HCT116 (cell line): Measurements from ENCODE around the gene EHBP1. TPM values are rescaled to one million over a fixed set of nuclear protein-coding genes. Genes with fewer than 3 reads are reported as not detected.

Experiments
- ATAC-seq: fragments of 200-7000 bp; cut with Tn5 transposase; 2 replicates; pipeline ENCODE4 v1.9.1; 2020; ENCODE audit warnings: mild to moderate bottlenecking, moderate library complexity
- BruUV-seq: library from RNA; stranded (reverse); fragments of 400-500 nt; replicated peaks from 2 replicates; lab custom pipeline; 2021; lab: Mats Ljungman, UMichigan
- CTCF ChIA-PET: fragments of 300-600 bp; sonication (Branson Sonifier 250); formaldehyde crosslinking; loops from one replicate; lab custom pipeline; 2021; ENCODE audit warnings: antibody characterized with exemption; lab: Charles Lee
- POLR2A ChIA-PET: fragments of 300-600, 350-600 bp; sonication (Branson Sonifier 250); formaldehyde crosslinking; loops from one replicate; lab custom pipeline; 2021; ENCODE audit warnings: antibody characterized with exemption; lab: Charles Lee
- RAD21 ChIA-PET, 2 experiments: fragments of 300-600 bp; sonication (Branson Sonifier 250); formaldehyde crosslinking; loops; one replicate each; lab custom pipeline; 2023; ENCODE audit warnings: low total read pairs in 2 of 2; ENCODE audit not compliant: uncharacterized antibody in 2 of 2, unreplicated experiment in 2 of 2, low non-redundant PET in 1 of 2; lab: Charles Lee
- DNase-seq: peaks from one replicate; pipeline ENCODE4 v3.0.0-alpha.2; 2010; ENCODE audit warnings: low read depth, low spot score
- H2AFZ ChIP-seq: fragments of 200-600 bp; shearing (Covaris generic), sonication (generic); 2 replicates; pipeline ENCODE4 v1.6.1; 2017; ENCODE audit warnings: low read depth, mixed run types, mixed read lengths, antibody characterized with exemption, low read length; ENCODE audit not compliant: poor library complexity, severe bottlenecking
- H3K27ac ChIP-seq: 2 replicates; pipeline ENCODE4 v1.5.1; 2012; ENCODE audit warnings: low read depth, low read length
- H3K27me3 ChIP-seq: fragments of 200-600 bp; sonication (generic); 2 replicates; pipeline ENCODE4 v1.6.1; 2016; ENCODE audit warnings: mixed run types, low read length, mixed read lengths; ENCODE audit not compliant: insufficient read depth
- H3K36me3 ChIP-seq, 2 experiments: fragments of 200-500 bp in 1 of 2; fragments of 200-600 bp in 1 of 2; sonication (Bioruptor generic) in 1 of 2; sonication (generic) in 1 of 2; 2 replicates each; pipeline versions ENCODE4 v1.5.1 to v1.6.1; 2014 to 2016; ENCODE audit warnings: low read length in 2 of 2, inconsistent platforms in 1 of 2, mixed read lengths in 1 of 2, mixed run types in 1 of 2; ENCODE audit not compliant: insufficient read depth in 2 of 2, control insufficient read depth in 1 of 2
- H3K4me1 ChIP-seq, 2 experiments: fragments of 200-600 bp in 1 of 2; sonication (generic) in 1 of 2; 2 replicates each; pipeline versions ENCODE4 v1.5.1 to v1.6.1; 2012 to 2017; ENCODE audit warnings: low read length in 2 of 2, inconsistent platforms in 1 of 2, mild to moderate bottlenecking in 1 of 2, mixed read lengths in 1 of 2, mixed run types in 1 of 2, moderate library complexity in 1 of 2; ENCODE audit not compliant: insufficient read depth in 2 of 2, control insufficient read depth in 1 of 2
- H3K4me2 ChIP-seq: fragments of 200-600 bp; sonication (generic); 2 replicates; pipeline ENCODE4 v1.6.1; 2017; ENCODE audit warnings: mixed run types, low read length, mixed read lengths
- H3K4me3 ChIP-seq, 2 experiments: fragments of 200-600 bp in 1 of 2; sonication (generic) in 1 of 2; replicated peaks in 1 of 2; 2 replicates each; pipeline ENCODE4 v1.5.1; 2011 to 2016; ENCODE audit warnings: low read length in 2 of 2, control low read depth in 1 of 2, low read depth in 1 of 2, mild to moderate bottlenecking in 1 of 2, mixed read lengths in 1 of 2, mixed run types in 1 of 2
- H3K79me2 ChIP-seq: fragments of 200-600 bp; sonication (generic); 2 replicates; pipeline ENCODE4 v1.6.1; 2017; ENCODE audit warnings: mild to moderate bottlenecking, mixed run types, low read length, moderate library complexity, mixed read lengths; ENCODE audit not compliant: insufficient read depth
- H3K9ac ChIP-seq: fragments of 200-600 bp; sonication (generic); 2 replicates; pipeline ENCODE4 v1.6.1; 2016; ENCODE audit warnings: low read length, mixed read lengths
- H3K9me2 ChIP-seq: fragments of 200-600 bp; sonication (generic), shearing (Covaris generic); 2 replicates; pipeline ENCODE4 v1.6.1; 2017; ENCODE audit warnings: mixed run types, mild to moderate bottlenecking, moderate library complexity; ENCODE audit not compliant: insufficient read depth
- H3K9me3 ChIP-seq, 2 experiments: fragments of 200-500 bp in 1 of 2; fragments of 200-600 bp in 1 of 2; sonication (Bioruptor generic) in 1 of 2; sonication (generic) in 1 of 2; 2 replicates each; pipeline ENCODE4 v1.6.1; 2014 to 2017; ENCODE audit warnings: low read length in 2 of 2, mixed read lengths in 2 of 2, inconsistent platforms in 1 of 2, low read depth in 1 of 2, mild to moderate bottlenecking in 1 of 2, mixed run types in 1 of 2, moderate library complexity in 1 of 2; ENCODE audit not compliant: control insufficient read depth in 1 of 2, insufficient read depth in 1 of 2
- H4K20me1 ChIP-seq: fragments of 200-600 bp; sonication (generic), shearing (Covaris generic); 2 replicates; pipeline ENCODE4 v1.6.1; 2017; ENCODE audit warnings: mixed run types, mild to moderate bottlenecking, moderate library complexity; ENCODE audit not compliant: insufficient read depth
- CEBPB ChIP-seq: IDR thresholded peaks from 2 replicates; pipeline ENCODE4 v1.6.1; 2012; ENCODE audit warnings: low read depth
- FOSL1 ChIP-seq: IDR thresholded peaks from 2 replicates; pipeline ENCODE4 v1.6.1; 2012; ENCODE audit warnings: low read depth
- SIN3A ChIP-seq: IDR thresholded peaks from 2 replicates; pipeline ENCODE4 v1.6.1; 2012; ENCODE audit warnings: low read depth
- ZNF274 ChIP-seq: fragments of 200-500 bp; sonication (Bioruptor generic); IDR thresholded peaks from 2 replicates; pipeline ENCODE4 v1.6.1; 2014; ENCODE audit warnings: mild to moderate bottlenecking, low read depth, low read length, inconsistent platforms
- intact Hi-C: fragments of 100-400 bp; cut with micrococcal nuclease; formaldehyde crosslinking; loops from 2 replicates; pipeline ENCODE4 v1.10.0; 2022
- total RNA-seq: library from RNA; stranded (reverse); gene quantifications from one replicate; pipeline ENCODE4 v1.2.1, GENCODE V29; 2021; ENCODE audit not compliant: unreplicated experiment
- TF ChIP-seq, protein P1 (sequence below): IDR thresholded peaks from 2 replicates; pipeline ENCODE4 v1.6.1; 2012
- TF ChIP-seq, protein P2 (sequence below), 3 experiments: fragments of 200-600 bp in 1 of 3; sonication (generic) in 1 of 3; IDR thresholded peaks in 2 of 3; conservative IDR thresholded peaks in 1 of 3; 2 replicates each; pipeline ENCODE4 v1.5.1; 2012 to 2017; ENCODE audit warnings: low read depth in 2 of 3, low read length in 2 of 3, antibody characterized with exemption in 1 of 3, borderline replicate concordance in 1 of 3, control low read depth in 1 of 3, mild to moderate bottlenecking in 1 of 3, mixed read lengths in 1 of 3, mixed run types in 1 of 3, moderate library complexity in 1 of 3; ENCODE audit not compliant: insufficient read depth in 1 of 3

The EHBP1 gene
- total RNA-seq, 1 experiment from 2014 or later, result 89.9 TPM

DNA sequence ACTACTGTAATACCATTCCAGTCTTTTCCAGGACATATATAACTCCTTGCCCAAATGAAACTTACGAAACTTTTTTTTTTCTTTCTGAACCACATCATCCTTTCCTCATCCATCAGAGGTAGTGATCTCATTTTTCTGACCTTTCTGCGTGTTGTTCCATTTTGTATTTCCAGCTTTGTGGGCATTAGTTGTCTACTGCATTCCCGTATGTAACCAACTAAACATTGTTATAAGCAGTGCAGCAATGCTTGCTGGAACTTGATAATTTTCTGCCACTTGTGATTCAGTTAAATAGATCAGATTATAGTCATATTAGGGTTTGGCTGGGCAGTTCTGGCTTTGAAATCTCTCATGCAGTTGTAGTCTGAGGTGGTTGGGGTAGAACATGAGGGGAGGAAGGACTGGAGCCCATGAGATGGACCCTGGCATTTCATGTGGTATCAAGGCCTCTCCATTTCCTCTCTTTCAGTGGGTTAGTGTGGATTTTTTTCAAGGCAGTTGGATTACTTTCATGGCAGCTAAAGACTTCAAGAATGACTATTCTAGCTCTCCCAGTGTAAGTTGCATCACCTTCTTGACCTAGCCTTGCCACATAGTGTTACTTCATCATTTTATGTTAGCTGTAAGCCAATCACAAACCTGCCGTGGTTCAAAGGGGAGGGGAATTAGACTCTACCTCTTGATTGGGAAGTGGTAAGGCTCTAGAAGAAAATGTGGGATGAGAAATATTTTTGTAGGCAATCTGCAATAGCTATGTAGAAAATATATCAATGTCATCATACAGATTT, 80.5 kb downstream of the EHBP1 start:
- peaks cover 47 to 56% of the 10 kb centered on the region in 2 experiments for H3K4me1 ChIP-seq
- H3K36me3 ChIP-seq, result peaks cover 0 to 8% of the 10 kb centered on the region in 2 experiments; a peak in 1 of 4 replicates
- H3K9me3 ChIP-seq, result peaks cover 0 to 3% of the 10 kb centered on the region in 2 experiments; a peak in 1 of 4 replicates
- H2AFZ ChIP-seq, result no peak overlapping the region
- no peak overlapping the region for H3K4me2 ChIP-seq
- intact Hi-C loops, result loop anchor here (2.0 to 5.0 kb wide), 3 partner anchors 403 to 759 kb away; no protein-coding TSS in a partner anchor
- ATAC-seq, result no peak
- BruUV-seq, result no TSS peak
- H3K79me2 ChIP-seq, result peaks cover 95% of the 10 kb centered on the region
- no peak overlapping the region for H3K4me3 ChIP-seq
- no peaks in the 10 kb centered on the region for H3K27me3 ChIP-seq
- no peaks in the 10 kb centered on the region for H3K9me2 ChIP-seq
- ChIA-PET CTCF (interaction anchor here (1.3 to 2.0 kb wide), 2 partner anchors 11 to 639 kb away, joined by 4 to 5 read pairs; no protein-coding TSS in a partner anchor), RAD21 (no interaction called here), POLR2A (interaction anchor here (1.6 kb wide), 1 partner anchor 329 kb away, joined by 6 read pairs; no protein-coding TSS in a partner anchor)
- no peak overlapping the region for H3K9ac ChIP-seq
- TF ChIP-seq FOSL1 (no peak), SIN3A (no peak), CEBPB (peak; percentile 72), ZNF274 (no peak)
- TF ChIP-seq, protein P1, sequence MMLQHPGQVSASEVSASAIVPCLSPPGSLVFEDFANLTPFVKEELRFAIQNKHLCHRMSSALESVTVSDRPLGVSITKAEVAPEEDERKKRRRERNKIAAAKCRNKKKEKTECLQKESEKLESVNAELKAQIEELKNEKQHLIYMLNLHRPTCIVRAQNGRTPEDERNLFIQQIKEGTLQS, result peak; percentile 33; the same call in 1 of the 2 replicates
- TF ChIP-seq, protein P2, sequence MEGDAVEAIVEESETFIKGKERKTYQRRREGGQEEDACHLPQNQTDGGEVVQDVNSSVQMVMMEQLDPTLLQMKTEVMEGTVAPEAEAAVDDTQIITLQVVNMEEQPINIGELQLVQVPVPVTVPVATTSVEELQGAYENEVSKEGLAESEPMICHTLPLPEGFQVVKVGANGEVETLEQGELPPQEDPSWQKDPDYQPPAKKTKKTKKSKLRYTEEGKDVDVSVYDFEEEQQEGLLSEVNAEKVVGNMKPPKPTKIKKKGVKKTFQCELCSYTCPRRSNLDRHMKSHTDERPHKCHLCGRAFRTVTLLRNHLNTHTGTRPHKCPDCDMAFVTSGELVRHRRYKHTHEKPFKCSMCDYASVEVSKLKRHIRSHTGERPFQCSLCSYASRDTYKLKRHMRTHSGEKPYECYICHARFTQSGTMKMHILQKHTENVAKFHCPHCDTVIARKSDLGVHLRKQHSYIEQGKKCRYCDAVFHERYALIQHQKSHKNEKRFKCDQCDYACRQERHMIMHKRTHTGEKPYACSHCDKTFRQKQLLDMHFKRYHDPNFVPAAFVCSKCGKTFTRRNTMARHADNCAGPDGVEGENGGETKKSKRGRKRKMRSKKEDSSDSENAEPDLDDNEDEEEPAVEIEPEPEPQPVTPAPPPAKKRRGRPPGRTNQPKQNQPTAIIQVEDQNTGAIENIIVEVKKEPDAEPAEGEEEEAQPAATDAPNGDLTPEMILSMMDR (IDR thresholded peaks at IDR 0.05 in 2 of 3, conservative IDR thresholded peaks at IDR 0.05 in 1 of 3; ENCODE audit: borderline replicate concordance in 1 of 3, insufficient read depth in 1 of 3, low read depth in 2 of 3, low read length in 2 of 3), result no peak
- H4K20me1 ChIP-seq, result peaks cover 6% of the 10 kb centered on the region; the same call in 1 of the 2 replicates
- DNase-seq, result no peak
- peak overlapping the region; percentile 17; the same call in 1 of the 2 replicates for H3K27ac ChIP-seq
